ENCODE measurements around the gene OSBPL5.

Gene OSBPL5

DNA sequence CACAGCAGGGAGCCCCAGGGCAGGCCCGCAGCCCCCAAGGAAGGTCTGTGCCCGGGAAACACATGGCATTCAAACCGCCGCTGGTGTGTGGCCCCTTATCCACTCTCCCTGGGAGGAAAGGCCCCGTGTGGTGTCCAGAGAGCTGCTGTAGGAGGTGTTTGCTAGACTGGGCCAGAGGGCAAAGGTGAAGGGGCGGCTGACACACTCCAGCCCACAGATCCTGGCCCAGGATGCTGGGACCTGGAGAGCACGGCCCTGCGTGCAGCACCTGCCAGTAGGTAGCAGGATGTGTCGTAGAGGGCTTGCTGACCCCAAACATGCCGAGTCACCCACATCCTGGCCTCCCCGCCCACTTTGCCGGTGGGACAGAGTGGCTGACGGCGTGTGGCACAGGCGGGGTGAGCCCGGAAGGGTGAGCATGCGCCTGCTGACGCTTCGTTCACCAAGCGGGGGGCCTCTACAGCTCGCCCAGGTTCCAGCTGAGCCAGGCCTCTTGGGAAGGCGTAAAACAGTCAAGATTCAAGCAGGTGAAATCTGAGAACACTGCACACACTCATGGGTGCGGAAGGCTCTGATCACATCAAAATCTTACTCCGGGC, 11.0 kb downstream of the OSBPL5 start:
- no peaks in the 10 kb centered on the region for H3K79me2 ChIP-seq (ENCODE audit: control insufficient read depth, low read length)

GRCh38 chr11:3153291-3153861, 11.7 kb downstream of the OSBPL5 start:
- Histone ChIP-seq H3K4me1 (ENCODE audit: control insufficient read depth, low read length) (peaks cover 8% of the 10 kb centered on the region), H3K36me3 (ENCODE audit: control insufficient read depth, low read length) (no peaks in the 10 kb centered on the region), H3K27ac (ENCODE audit: low read depth, low read length) (no peak overlapping the region), H3K9me3 (ENCODE audit: control insufficient read depth, insufficient read depth, low read length) (no peaks in the 10 kb centered on the region), H3K4me2 (ENCODE audit: low read length) (no peak overlapping the region), H4K20me1 (ENCODE audit: control insufficient read depth, insufficient read depth, low read depth, low read length) (no peaks in the 10 kb centered on the region), H3K9me2 (replicated peaks; ENCODE audit: control insufficient read depth, low read length) (no peaks in the 10 kb centered on the region), H3K27me3 (ENCODE audit: control insufficient read depth, low read length) (no peaks in the 10 kb centered on the region), H3K79me2 (ENCODE audit: control insufficient read depth, low read length) (no peaks in the 10 kb centered on the region), H3F3A (ENCODE audit: control insufficient read depth, insufficient read depth) (no peaks in the 10 kb centered on the region), H3K4me3 (ENCODE audit: low read length) (no peak overlapping the region)
- TF ChIP-seq, protein P1, sequence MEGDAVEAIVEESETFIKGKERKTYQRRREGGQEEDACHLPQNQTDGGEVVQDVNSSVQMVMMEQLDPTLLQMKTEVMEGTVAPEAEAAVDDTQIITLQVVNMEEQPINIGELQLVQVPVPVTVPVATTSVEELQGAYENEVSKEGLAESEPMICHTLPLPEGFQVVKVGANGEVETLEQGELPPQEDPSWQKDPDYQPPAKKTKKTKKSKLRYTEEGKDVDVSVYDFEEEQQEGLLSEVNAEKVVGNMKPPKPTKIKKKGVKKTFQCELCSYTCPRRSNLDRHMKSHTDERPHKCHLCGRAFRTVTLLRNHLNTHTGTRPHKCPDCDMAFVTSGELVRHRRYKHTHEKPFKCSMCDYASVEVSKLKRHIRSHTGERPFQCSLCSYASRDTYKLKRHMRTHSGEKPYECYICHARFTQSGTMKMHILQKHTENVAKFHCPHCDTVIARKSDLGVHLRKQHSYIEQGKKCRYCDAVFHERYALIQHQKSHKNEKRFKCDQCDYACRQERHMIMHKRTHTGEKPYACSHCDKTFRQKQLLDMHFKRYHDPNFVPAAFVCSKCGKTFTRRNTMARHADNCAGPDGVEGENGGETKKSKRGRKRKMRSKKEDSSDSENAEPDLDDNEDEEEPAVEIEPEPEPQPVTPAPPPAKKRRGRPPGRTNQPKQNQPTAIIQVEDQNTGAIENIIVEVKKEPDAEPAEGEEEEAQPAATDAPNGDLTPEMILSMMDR (IDR thresholded peaks at IDR 0.05; ENCODE audit: low read depth, low read length, poor library complexity, severe bottlenecking): no peak
- TF ChIP-seq EZH2phosphoT487 (IDR thresholded peaks at IDR 0.05; ENCODE audit: borderline replicate concordance, low read length): no peak

More for the DNA sequence above, 11.0 kb downstream of the OSBPL5 start:
- Histone ChIP-seq H3K4me3 (ENCODE audit: low read length) (no peak overlapping the region), H3K9me3 (ENCODE audit: control insufficient read depth, insufficient read depth, low read length) (no peaks in the 10 kb centered on the region), H3K4me2 (ENCODE audit: low read length) (no peak overlapping the region), H3K9me2 (replicated peaks; ENCODE audit: control insufficient read depth, low read length) (no peaks in the 10 kb centered on the region), H3K27ac (ENCODE audit: low read depth, low read length) (no peak overlapping the region), H4K20me1 (ENCODE audit: control insufficient read depth, insufficient read depth, low read depth, low read length) (no peaks in the 10 kb centered on the region), H3K4me1 (ENCODE audit: control insufficient read depth, low read length) (peaks cover 8% of the 10 kb centered on the region), H3K27me3 (ENCODE audit: control insufficient read depth, low read length) (no peaks in the 10 kb centered on the region), H3F3A (ENCODE audit: control insufficient read depth, insufficient read depth) (no peaks in the 10 kb centered on the region), H3K36me3 (ENCODE audit: control insufficient read depth, low read length) (no peaks in the 10 kb centered on the region)
- TF ChIP-seq EZH2phosphoT487 (IDR thresholded peaks at IDR 0.05; ENCODE audit: borderline replicate concordance, low read length): no peak
- TF ChIP-seq, protein P1 (IDR thresholded peaks at IDR 0.05; ENCODE audit: low read depth, low read length, poor library complexity, severe bottlenecking): no peak

GRCh38 chr11:3152471-3153110, 12.5 kb downstream of the OSBPL5 start:
- Histone ChIP-seq H4K20me1 (ENCODE audit: control insufficient read depth, insufficient read depth, low read depth, low read length) (no peaks in the 10 kb centered on the region), H3K4me3 (ENCODE audit: low read length) (no peak overlapping the region), H3F3A (ENCODE audit: control insufficient read depth, insufficient read depth) (no peaks in the 10 kb centered on the region), H3K27ac (ENCODE audit: low read depth, low read length) (no peak overlapping the region), H3K4me1 (ENCODE audit: control insufficient read depth, low read length) (peaks cover 8% of the 10 kb centered on the region), H3K4me2 (ENCODE audit: low read length) (no peak overlapping the region), H3K9me3 (ENCODE audit: control insufficient read depth, insufficient read depth, low read length) (no peaks in the 10 kb centered on the region), H3K27me3 (ENCODE audit: control insufficient read depth, low read length) (no peaks in the 10 kb centered on the region), H3K9me2 (replicated peaks; ENCODE audit: control insufficient read depth, low read length) (no peaks in the 10 kb centered on the region), H3K36me3 (ENCODE audit: control insufficient read depth, low read length) (no peaks in the 10 kb centered on the region), H3K79me2 (ENCODE audit: control insufficient read depth, low read length) (no peaks in the 10 kb centered on the region)
- no peak for TF ChIP-seq EZH2phosphoT487 (IDR thresholded peaks at IDR 0.05; ENCODE audit: borderline replicate concordance, low read length)
- TF ChIP-seq, protein P1 (IDR thresholded peaks at IDR 0.05; ENCODE audit: low read depth, low read length, poor library complexity, severe bottlenecking): no peak
